Fibroblast of lung (primary cell): ENCODE data around the gene GALNT18. TPM values are rescaled to one million over a fixed set of nuclear protein-coding genes. Genes with fewer than 3 reads are reported as not detected.

Source experiments
- DNase-seq, 2 donors: peaks; one replicate each; pipeline versions ENCODE4 v3.0.0 to v3.0.0-alpha.2; 2010; ENCODE audit warnings: low read depth in 2 of 2
- H2AFZ ChIP-seq: 2 replicates; pipeline ENCODE4 v1.5.1; 2012; ENCODE audit warnings: low read length, control low read depth, inconsistent platforms
- H3K27ac ChIP-seq: 2 replicates; pipeline ENCODE4 v1.5.1; 2011; ENCODE audit warnings: low read length, control low read depth; ENCODE audit not compliant: insufficient read depth
- H3K27me3 ChIP-seq: 2 replicates; pipeline ENCODE4 v1.5.1; 2011; ENCODE audit warnings: mild to moderate bottlenecking, low read length; ENCODE audit not compliant: control insufficient read depth, insufficient read depth
- H3K36me3 ChIP-seq: 2 replicates; pipeline ENCODE4 v1.5.1; 2011; ENCODE audit warnings: low read length; ENCODE audit not compliant: control insufficient read depth, insufficient read depth
- H3K4me1 ChIP-seq: 2 replicates; pipeline ENCODE4 v1.5.1; 2011; ENCODE audit warnings: low read length; ENCODE audit not compliant: control insufficient read depth, insufficient read depth; ENCODE audit errors: extremely low read depth
- H3K4me2 ChIP-seq: 2 replicates; pipeline ENCODE4 v1.5.1; 2011; ENCODE audit warnings: low read length, control low read depth; ENCODE audit not compliant: insufficient read depth; ENCODE audit errors: extremely low read depth
- H3K4me3 ChIP-seq, 4 experiments: fragments of 200-600 bp in 1 of 4; sonication (generic) in 1 of 4; replicated peaks in 1 of 4; 2 replicates each; pipeline ENCODE4 v1.5.1; 2011 to 2016; ENCODE audit warnings: low read length in 4 of 4, low read depth in 3 of 4, mild to moderate bottlenecking in 3 of 4, control low read depth in 2 of 4, inconsistent platforms in 1 of 4, mixed read lengths in 1 of 4; ENCODE audit not compliant: insufficient read depth in 1 of 4; ENCODE audit errors: control extremely low read depth in 1 of 4
- H3K79me2 ChIP-seq: 2 replicates; pipeline ENCODE4 v1.5.1; 2012; ENCODE audit warnings: mild to moderate bottlenecking, low read length, inconsistent platforms; ENCODE audit not compliant: control insufficient read depth, insufficient read depth
- H3K9ac ChIP-seq: 2 replicates; pipeline ENCODE4 v1.5.1; 2011; ENCODE audit warnings: mild to moderate bottlenecking, low read length, control low read depth; ENCODE audit not compliant: insufficient read depth
- H3K9me3 ChIP-seq: 2 replicates; pipeline ENCODE4 v1.5.1; 2012; ENCODE audit warnings: low read depth, low read length; ENCODE audit not compliant: control insufficient read depth, insufficient read depth
- H4K20me1 ChIP-seq: 2 replicates; pipeline ENCODE4 v1.5.1; 2011; ENCODE audit warnings: low read length; ENCODE audit not compliant: control insufficient read depth, insufficient read depth; ENCODE audit errors: extremely low read depth
- CTCF ChIP-seq, 2 donors: IDR thresholded peaks in 1 of 2; conservative IDR thresholded peaks in 1 of 2; 1 replicate in 1 of 2; 2 replicates in 1 of 2; pipeline ENCODE4 v1.5.1; 2011 to 2012; ENCODE audit warnings: low read length in 2 of 2, control low read depth in 1 of 2, inconsistent platforms in 1 of 2, low read depth in 1 of 2, mild to moderate bottlenecking in 1 of 2
- EZH2 ChIP-seq: IDR thresholded peaks from 2 replicates; pipeline ENCODE4 v1.5.1; 2012; ENCODE audit warnings: low read length, control low read depth, mild to moderate bottlenecking; ENCODE audit errors: missing control alignments
- polyA plus RNA-seq, 2 donors: library from polyadenylated mRNA; depleted of rRNA in 1 of 2; stranded (reverse) in 1 of 2; unstranded in 1 of 2; fragments of >200 nt; gene quantifications; 2 replicates each; pipeline ENCODE4 v1.2.1, GENCODE V29; 2011 to 2012; ENCODE audit warnings: missing spikeins in 1 of 2
- total RNA-seq: library from RNA; depleted of rRNA; stranded (reverse); fragments of >200 nt; gene quantifications from 2 replicates; pipeline ENCODE4 v1.2.1, GENCODE V29; 2014

Gene GALNT18
- total and polyA plus RNA-seq, 2 donors (not counting 1 experiment from before 2014, with no cell fraction given) = 0.50 to 19.3 TPM

GRCh38 chr11:11612439-11612838 is 9.4 kb downstream of the GALNT18 start:
- H3K36me3 ChIP-seq = no peaks in the 10 kb centered on the region
- no peak for TF ChIP-seq EZH2
- H3K27ac ChIP-seq = no peak overlapping the region
- H3K27me3 ChIP-seq = no peaks in the 10 kb centered on the region
- no peaks in the 10 kb centered on the region for H4K20me1 ChIP-seq
- H3K4me2 ChIP-seq = no peak overlapping the region
- H3K9me3 ChIP-seq = no peaks in the 10 kb centered on the region
- H3K4me1 ChIP-seq = no peaks in the 10 kb centered on the region
- DNase-seq = no peak
- H3K9ac ChIP-seq = no peak overlapping the region
- H3K4me3 ChIP-seq = no peak overlapping the region
- no peak overlapping the region for H2AFZ ChIP-seq
- H3K79me2 ChIP-seq = no peaks in the 10 kb centered on the region

- Histone ChIP-seq H3K27ac (no peak overlapping the region), H3K4me3 (no peak overlapping the region), H3K9me3 (no peaks in the 10 kb centered on the region), H2AFZ (no peak overlapping the region), H3K9ac (no peak overlapping the region), H3K4me1 (no peaks in the 10 kb centered on the region), H3K79me2 (no peaks in the 10 kb centered on the region), H3K4me2 (no peak overlapping the region), H3K36me3 (no peaks in the 10 kb centered on the region), H3K27me3 (no peaks in the 10 kb centered on the region), H4K20me1 (no peaks in the 10 kb centered on the region)
- TF ChIP-seq EZH2 = no peak
- TF ChIP-seq CTCF (conservative IDR thresholded peaks at IDR 0.05 in 1 of 2, IDR thresholded peaks at IDR 0.05 in 1 of 2; ENCODE audit: low read depth in 1 of 2, low read length in 2 of 2) = no peak
- DNase-seq = no peak
Observed at GRCh38 chr11:11611381-11611780, 10.4 kb downstream of the GALNT18 start.

- Histone ChIP-seq H3K4me3 (no peak overlapping the region), H3K4me2 (peak overlapping the region; percentile 42), H3K27ac (no peak overlapping the region), H3K9me3 (no peaks in the 10 kb centered on the region), H3K9ac (no peak overlapping the region), H4K20me1 (no peaks in the 10 kb centered on the region), H3K79me2 (no peaks in the 10 kb centered on the region), H3K4me1 (no peaks in the 10 kb centered on the region), H3K36me3 (no peaks in the 10 kb centered on the region), H3K27me3 (no peaks in the 10 kb centered on the region), H2AFZ (no peak overlapping the region)
- TF ChIP-seq EZH2 (no peak), CTCF (conservative IDR thresholded peaks at IDR 0.05 in 1 of 2, IDR thresholded peaks at IDR 0.05 in 1 of 2; ENCODE audit: low read depth in 1 of 2, low read length in 2 of 2) (no peak)
- DNase-seq = peak; percentile 37 to 50
Observed at GRCh38 chr11:11608783-11609232, 13.0 kb downstream of the GALNT18 start.
